ENCODE data around the gene RAD51B.

DNA sequence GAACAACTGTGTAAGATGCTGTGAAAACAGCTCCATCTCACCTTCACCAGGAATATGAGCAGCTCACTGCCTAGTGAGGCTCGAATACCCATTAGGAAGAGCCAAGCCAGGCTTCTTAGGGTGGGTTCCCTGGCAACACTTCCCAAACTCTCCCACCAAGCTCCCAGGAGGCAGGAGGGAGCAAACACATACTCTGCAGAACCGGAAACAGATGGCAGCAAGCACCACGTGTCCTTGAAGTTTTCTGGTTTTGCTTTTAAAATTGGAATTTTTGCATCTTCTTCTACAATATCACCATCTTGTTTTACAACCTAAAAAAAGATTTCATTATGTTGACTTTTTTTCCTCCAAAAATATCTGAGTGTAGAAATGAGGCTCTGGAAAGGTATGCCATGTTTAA lies 786.6 kb downstream of the RAD51B start:
- TF ChIP-seq, protein P1, sequence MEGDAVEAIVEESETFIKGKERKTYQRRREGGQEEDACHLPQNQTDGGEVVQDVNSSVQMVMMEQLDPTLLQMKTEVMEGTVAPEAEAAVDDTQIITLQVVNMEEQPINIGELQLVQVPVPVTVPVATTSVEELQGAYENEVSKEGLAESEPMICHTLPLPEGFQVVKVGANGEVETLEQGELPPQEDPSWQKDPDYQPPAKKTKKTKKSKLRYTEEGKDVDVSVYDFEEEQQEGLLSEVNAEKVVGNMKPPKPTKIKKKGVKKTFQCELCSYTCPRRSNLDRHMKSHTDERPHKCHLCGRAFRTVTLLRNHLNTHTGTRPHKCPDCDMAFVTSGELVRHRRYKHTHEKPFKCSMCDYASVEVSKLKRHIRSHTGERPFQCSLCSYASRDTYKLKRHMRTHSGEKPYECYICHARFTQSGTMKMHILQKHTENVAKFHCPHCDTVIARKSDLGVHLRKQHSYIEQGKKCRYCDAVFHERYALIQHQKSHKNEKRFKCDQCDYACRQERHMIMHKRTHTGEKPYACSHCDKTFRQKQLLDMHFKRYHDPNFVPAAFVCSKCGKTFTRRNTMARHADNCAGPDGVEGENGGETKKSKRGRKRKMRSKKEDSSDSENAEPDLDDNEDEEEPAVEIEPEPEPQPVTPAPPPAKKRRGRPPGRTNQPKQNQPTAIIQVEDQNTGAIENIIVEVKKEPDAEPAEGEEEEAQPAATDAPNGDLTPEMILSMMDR (conservative IDR thresholded peaks at IDR 0.05) = no peak
- no peak for TF ChIP-seq EZH2 (IDR thresholded peaks at IDR 0.05; ENCODE audit: low read depth)
